Stimulated activated CD8-positive, alpha-beta memory T cell treated with anti-CD3 and anti-CD28 coated beads, Interleukin-4, amount 100 ng/mL, for 4 hours (primary cell): ENCODE data around the gene DCN.

Experiments
- DNase-seq, 2 donors: peaks; one replicate each; pipeline ENCODE4 v3.0.0-alpha.2; 2020; ENCODE audit warnings: low read depth in 2 of 2, low spot score in 1 of 2

Gene DCN

DNA sequence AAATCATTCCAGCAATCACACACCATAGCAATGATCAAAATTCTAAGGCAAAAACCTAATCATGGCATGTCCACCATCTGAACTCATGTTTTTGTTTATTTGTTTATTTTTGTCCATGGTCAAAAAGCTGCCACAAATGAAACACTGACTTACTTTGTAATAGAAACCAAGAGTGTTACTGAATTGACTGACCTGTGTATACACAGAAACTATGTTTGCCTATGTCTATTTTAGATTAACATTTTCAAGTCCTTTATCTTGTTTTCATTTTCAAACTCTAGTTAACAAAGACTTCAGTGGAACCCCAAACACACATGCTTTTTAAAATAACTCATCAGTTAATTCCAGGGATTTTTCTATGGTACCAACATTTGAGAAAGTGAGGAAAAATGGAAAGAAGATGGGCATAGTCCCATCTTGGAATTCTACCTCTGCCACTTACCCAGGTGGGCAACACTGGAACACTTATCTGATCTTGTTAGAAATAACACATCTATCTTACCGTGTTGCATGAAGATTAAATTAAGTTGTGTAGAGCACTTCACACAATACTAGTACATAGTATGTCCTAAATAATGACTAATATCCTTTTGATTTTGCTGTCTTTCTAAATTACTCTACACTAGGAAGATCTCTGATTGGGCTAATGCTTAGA is 77.7 kb downstream of the DCN start:
- DNase-seq: no peak

DNA sequence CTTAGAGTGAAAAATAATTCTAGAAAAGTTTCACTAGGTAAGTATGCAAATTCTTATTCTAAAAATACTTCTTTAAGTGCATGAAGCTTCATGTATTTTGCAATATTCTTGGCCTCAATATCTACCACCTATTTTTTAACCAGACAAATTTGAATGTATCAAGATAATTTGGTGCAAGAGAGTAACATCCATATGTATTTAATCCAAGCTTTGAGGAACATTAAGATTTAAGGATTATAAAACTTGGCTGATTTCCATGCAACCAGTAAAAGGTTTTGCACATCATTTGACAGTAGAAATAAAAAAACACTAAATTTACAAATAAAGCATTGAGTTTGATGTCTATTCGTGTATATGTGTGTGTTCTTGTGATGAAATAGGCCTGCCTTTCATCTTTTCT is 79.0 kb downstream of the DCN start:
- no peak for DNase-seq

DNA sequence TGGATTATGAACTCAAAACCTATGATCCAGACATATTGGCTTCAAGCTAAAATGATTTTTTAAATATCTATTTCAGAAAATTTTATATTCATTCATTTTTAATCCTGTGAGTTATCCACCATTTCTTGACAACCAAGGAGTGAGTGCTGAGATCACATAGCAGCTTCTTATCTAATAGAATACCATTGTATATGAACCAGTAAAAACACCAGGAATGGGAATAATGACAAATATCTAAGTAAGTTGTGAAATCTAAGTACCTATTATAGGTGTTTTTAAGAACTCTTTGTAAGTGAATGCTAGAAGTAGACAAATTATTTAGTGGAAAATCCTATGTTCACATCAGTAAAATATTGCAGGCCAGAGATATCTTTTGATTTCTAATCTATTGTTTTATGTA is 79.5 kb downstream of the DCN start:
- no peak for DNase-seq

DNA sequence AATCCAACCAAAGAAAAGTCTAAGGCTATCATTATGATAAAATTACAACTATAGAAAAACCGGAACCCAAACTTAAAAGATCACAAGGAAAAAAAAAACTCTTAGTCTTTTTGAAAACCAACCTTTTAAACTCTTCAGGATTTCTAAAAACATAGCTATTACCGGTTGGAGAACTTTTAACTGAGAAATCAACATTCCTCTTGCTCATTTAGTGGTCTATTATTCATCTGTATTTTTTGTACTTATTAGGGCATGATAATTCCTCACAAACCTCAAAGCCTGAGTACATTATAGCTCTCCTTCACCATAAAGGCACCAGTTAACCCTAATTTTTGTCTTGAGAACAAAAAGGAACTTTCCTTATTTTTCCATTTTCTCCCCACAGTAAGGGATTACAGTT is 81.7 kb downstream of the DCN start:
- no peak for DNase-seq

DNA sequence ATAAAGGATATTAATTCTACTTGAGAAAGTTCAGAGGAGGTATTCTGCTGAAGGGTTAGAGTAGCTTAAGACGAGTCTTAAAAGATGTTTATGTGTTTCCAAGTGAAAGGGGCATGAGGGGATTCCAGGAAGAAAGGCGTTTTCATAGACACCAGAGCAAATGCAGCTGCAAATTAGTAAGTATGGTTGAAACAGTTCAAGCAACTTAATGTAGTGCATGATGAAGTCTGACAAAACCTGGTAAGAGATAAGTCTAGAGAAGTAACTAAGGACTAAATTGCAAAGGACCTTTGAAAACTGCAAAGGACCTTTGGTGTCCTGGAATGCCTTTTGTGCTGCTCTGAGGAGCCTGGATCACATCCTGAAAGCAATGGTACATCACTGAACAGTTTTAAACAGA is 82.8 kb downstream of the DCN start:
- no peak for DNase-seq

DNA sequence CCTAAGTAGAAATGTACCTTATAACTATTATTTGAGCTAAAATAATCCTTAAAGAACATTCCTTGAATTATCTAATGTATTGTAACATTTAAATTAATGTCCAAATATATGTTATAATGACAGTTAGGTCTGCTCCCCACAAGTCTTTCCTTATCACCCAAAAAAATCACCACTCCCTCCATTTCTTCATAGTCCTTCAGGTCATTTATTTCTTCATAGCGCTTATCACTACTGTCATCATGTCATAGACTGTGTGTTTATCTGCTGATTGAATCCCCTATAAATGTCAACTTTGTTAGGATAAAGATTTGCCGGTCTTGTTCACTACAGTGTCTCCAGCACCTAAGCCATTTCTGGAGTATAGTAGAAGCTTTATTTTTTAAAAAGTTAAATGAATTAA is 83.3 kb downstream of the DCN start:
- no peak for DNase-seq

DNA sequence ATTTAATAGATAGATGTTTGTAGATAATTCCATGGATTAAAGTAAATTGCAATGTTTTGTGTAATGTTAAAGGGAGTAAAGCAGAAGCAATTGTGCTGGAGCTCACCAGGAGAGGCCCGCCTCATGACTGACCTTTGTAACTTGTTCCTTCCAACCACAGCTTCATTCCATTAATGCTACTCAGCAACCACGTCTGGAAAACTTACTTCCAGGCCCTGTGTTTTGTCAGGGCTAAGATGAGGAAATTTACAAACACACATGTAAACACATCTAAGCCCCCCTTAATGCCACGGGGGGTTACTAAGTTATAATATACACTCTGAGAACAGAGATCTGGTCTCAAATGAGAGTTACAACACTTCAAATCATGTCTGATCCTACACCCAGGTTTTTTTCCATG is 83.7 kb downstream of the DCN start:
- DNase-seq: no peak

DNA sequence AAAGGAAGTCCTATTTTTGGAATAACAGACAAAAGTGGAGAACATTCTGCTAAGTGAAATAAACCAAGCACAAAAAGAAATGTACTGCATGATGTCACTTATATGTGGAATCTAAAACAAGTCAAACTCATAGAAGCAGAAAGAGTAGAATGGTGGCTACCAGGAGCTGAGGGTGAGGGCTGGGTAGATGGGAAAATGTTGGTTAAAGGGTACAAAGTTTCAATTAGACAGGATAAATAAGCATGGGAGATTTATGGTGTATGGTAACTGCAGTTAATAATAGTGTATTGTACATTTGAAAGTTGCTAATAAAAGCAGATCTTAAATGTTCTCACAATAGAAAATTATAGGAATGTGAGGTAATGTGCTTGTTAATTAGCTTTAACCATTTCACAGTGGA is 84.2 kb downstream of the DCN start:
- DNase-seq: no peak

DNA sequence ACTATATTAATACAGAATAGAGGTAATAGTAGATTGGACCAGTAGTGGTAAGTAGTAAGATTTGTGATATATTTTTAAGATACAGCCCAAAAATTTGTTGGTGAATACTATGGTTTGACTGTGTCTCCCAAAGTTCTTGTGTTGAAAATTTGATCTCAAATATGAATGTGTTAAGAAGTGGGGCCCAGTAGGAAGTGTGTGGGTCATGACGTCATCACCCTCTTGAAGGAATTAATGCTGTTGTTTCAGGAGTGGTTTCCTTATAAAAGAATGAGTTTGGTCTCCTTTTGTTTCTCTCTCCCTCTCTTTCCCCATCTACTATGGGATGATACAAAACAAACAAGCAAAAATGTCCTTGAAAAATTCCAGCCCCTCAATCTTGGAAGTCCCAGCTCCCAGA is 87.7 kb downstream of the DCN start:
- DNase-seq: no peak

DNA sequence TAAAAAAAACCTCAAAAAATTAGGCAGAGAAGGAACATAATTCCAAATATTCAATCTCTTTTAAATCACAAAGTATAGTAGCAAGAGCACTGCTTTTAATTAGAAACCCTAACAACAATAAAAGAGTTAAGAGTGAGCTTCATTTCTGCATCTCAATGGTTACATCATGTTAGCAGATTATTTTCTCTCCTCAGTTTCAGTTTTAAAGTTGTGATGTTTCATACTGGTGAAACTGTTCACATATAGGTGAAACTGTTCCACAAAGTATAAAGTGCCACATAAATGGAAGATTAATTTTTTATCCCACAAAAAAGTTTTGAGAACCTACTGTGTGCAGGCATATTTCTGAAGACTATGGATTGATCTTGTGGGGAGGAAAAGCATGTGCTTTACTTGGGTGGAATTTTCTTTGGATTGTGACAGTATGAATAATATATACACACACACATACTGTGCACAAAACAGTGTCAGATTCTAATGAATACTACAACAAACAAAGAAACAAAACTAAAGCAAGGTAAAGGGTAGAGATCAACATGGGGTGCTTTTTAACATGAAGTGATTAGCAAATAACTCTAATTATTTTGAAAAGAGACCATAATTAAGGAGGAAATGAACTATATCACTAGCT is 88.5 kb downstream of the DCN start:
- no peak for DNase-seq

DNA sequence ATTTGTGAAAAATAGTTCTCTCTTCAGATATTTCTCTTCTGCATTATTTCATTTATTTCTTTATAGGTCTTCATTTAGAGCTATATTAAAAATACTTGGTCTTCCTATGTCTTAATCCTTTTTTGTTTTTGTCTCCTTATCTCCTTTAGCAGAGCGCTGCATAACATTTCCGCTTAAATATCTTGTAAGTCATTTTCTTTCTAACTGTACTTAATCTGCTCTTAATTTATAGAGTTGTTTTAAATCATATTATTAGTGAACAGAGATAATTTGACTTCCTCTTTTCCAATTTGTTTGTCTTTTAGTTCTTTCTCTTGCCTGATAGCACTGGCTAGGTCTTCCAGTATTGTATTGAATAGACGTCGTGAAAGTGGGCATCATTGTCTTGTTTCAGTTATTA is 89.3 kb downstream of the DCN start:
- no peak for DNase-seq

DNA sequence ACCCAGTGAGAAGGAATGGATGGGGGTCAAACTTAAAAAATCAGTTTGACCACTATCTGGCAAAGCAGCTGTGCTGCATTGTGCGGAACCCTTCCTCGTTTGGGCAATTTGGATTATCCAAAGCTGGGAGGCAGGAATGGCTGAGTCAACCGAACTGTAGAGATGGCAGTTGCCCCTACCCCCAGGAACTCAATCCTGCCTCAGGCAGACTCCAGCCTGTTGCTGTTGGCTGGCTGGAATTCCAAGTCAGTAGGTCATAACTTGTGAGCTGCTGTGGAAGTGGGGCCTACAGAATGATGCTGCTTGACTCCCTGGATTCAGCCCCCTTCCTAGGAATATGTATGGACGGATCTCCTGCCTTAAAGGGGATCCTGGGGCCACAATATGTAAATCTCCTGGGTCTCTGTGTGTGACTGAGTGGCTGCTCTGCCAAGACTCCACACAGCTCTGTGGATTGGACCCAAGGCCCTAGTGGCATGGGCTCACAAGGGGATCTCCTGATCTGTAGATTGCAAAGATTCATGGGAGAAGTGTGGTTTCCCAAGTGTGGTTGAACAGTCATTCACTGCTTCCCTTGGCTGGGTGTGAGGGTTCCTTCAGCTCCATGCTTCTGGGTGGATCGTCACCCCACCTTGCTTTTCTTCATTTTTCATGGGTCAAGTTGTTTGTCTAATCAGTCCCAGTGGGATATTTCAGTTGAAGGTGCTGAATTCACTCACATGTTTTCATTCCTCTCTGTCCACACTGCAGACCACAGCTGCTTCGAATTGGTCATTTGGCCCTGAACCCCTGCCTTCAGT is 90.5 kb downstream of the DCN start:
- DNase-seq: no peak
